Head of caudate nucleus (tissue), 42 donors: ENCODE measurements around the gene RET.
"Not testable (repeated sequence)": the region's sequence is repeated elsewhere in the genome, so short reads cannot be mapped to it uniquely, and the experiment has no call there.

Source experiments
- DNase-seq, 42 donors: peaks; one replicate each; pipeline versions ENCODE4 v3.0.0 to v3.0.0-alpha.2; 2020 to 2021; ENCODE audit warnings: mixed read lengths in 7 of 42
- intact Hi-C: fragments of 100-400 bp; cut with DNase I; formaldehyde crosslinking; loops from one replicate; pipeline ENCODE4 v1.15.0; 2022

RET gene

DNA sequence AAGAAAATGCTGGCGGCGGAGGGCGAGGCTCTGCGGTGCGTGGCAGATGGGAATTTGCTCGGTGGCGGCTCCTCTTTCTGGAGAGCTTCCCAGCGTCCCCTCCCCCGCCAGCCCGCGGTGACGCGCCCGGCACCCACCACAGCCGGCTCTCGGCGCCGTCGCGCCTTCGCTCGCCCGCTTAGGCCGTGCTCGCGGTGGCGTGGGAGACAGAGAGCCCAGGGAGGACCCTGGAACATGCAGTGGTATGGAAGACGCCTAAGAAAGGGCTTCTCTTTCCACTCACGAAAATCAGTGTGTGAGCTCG, 60.8 kb downstream of the RET start:
- peak in 41 of 42 donors; percentile 41 to 93 (median 76) for DNase-seq
- intact Hi-C loops = no loop called here

DNA sequence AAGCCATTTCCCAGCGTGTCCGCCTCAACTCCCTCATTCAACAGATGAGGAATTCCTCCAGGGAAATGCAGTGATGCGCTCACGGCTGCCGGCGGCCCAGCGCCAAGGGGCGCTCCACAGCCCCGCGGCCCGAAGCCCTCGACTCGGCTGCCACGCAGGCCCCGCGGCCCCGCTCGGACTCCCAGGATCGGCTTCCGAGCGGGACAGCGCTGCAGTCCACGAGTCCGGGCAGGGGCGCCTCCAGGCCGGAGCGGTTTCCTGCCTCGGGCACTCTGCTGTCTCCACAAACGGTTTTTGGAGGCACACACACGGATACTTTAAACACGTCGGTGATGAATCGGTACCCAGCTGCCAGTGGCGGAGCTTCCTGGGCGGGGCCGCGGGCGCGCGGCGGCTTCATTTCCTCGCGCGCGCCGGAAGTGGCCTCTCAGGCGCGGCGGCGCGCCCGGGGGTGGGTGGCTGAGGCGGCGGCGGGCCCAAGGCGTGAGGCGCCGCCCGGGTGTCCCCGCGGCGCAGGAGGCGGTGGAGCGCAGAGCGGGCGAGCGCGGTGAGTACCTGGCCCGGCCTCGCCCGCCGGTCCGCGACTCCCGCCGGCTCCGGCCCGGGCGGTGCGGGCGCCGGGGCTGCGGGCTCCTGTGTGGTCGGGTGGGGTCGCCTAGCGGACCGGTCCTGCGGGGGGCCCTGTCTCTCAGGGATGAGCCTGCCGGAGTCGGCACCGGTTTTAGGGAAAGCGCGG, 61.3 kb downstream of the RET start, which contains the start of gene CSGALNACT2:
Gene CSGALNACT2, plus strand, starts transcription at position 425 of the 736 bp plus-strand sequence. CDS start 16,705 bp downstream, outside the sequence.
- peak; percentile 59 to 93 (median 85) for DNase-seq
- intact Hi-C loops = no loop called here

DNA sequence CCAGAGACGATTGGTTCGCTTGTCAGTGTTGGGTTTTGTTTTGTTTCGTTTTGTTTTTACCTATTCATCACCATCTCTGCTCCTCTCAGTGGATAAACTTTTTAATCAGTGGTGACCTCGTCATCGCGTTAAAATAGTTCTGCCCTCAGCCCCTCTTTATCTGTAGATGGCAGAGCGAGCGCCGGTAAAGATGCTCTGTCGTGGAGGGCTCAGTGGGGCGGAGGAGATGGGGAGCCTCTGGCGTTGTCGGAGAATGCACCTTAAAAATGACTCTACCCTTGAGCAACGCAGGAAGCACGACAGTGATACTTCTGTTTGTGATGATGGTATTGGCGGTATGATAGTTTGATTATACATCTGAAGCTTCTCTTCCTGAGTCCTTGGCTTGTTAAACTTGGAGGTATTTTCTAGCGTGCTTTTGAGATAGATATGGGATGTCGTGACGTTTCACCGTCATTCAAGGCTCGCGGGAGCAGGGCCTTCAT, 61.9 kb downstream of the RET start:
- intact Hi-C loops = no loop called here
- DNase-seq = peak in 26 of 42 donors; percentile 21 to 66 (median 40)

DNA sequence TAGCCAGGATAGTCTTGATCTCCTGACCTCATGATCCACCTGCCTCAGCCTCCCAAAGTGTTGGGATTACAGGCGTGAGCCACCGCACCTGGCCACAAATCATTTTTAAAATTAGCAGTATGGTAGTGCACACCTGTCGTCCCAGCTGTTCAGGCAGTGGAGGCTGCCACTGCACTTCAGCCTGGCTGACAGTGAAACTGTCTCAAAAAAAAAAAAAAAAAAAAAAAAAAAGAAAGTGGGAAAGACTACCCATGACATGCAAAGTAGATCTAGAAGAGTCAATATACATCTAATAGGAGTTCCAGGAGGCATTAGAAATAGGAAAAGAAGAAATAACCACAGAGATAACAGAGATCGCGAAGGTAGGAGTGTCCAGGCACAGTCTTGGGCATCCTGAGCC, 64.6 kb downstream of the RET start:
- intact Hi-C loops = no loop called here
- DNase-seq = no peak

DNA sequence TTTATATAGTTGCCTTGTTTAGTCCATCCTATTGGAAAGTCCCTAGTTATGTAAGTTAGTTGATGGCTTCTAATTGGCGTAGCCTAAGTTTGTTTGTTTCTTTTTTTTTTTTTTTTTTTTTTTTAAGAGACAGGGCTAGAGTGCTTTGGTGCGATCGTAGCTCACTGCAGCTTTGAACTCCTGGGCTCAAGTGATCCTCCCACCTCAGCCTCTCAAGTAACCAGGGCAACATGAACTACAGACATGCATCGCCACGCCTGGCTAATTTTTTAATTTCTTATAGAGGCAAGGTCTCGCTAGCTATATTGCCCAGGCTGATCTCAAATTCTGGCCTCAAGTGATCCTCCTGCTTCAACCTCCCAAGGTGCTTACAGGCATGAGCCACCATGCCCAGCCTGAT, 68.4 kb downstream of the RET start:
- intact Hi-C loops = no loop called here
- peak in 1 of 42 donors; percentile 14 for DNase-seq

DNA sequence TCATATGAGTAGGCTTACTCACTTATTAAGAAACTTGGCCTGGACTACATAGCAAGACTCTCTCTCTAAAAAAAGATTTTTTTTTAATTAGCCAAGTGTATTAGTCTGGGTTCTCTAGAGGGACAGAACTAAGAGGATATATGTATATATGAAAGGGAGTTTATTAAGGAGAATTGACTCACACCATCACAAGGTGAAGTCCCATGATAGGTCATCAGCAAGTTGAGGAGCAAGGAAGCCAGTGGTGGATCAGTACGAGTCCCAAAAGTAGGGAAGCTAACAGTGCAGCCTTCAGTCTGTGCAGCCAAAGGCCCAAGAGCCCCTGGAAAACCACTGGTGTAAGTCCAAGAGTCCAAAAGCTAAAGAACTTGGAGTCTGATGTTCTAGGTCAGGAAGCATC, 69.1 kb downstream of the RET start:
- intact Hi-C loops = not testable (repeated sequence)
- peak in 1 of 42 donors; percentile 18 for DNase-seq

DNA sequence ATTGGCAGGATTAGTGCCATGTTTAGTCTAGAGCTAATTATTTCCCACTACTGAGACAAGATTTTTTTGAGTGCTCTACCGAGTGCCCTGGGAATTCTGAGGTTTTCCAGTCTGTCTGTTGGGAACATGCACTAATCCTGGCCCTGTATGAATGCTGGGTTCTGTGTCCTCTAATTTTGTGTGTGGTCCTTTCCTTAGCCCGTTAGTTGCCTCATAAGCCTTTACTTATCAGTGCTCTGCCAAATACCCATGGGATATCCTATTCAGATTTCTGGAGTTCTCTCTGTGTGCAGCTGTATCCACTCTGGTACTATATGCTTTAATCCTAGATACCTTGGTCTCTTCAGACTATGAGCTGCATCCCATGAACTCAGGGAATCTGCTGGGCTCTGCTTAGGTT, 74.5 kb downstream of the RET start:
- intact Hi-C loops = no loop called here
- DNase-seq = no peak

DNA sequence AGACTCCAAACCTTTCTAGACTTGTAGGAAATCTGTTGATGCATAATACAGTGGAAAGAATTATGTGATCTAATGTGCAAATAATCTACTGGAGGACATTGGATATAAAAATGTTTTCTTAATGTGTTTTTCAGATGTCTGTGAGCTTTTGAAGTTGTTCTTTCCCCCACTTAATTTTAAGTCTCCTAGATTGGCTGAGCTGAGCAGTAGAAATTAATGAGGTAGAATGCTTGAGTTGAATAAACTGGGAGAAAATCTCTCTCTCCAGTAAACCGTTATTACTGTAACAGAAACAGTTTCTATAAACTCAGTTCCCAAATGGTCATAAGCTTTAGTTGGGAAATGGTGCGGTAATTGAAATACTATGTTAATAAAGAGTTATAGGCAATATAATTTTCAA, 77.0 kb downstream of the RET start:
- no peak for DNase-seq
- intact Hi-C loops = no loop called here

DNA sequence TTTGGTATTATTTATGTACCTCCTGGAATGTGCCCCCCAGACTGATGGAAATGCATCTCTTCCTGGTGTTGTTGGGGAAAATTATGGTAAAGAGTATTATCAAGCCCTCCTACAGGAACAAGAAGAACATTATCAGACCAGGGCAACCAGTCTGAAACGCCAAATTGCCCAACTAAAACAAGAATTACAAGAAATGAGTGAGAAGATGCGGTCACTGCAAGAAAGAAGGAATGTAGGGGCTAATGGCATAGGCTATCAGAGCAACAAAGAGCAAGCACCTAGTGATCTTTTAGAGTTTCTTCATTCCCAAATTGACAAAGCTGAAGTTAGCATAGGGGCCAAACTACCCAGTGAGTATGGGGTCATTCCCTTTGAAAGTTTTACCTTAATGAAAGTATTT, 78.4 kb downstream of the RET start:
- no peak for DNase-seq
- intact Hi-C loops = no loop called here

DNA sequence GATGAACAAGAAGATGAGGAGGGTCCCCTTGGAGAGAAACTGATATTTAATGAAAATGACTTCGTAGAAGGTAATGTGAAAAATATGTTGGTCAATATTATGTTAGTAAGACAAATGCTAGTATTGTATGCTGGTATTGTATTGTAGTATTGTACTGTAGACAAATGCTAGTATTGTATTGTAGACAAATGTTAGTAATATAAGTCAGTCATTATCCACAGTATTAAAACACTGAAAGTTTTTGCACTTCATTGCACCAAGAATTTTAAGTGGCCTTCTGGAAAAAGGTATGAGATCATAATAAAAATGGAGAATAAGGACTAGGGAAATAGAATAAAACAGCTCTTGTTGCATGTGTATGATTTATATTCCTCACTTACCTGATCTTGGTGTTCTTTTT, 78.9 kb downstream of the RET start:
- intact Hi-C loops = no loop called here
- DNase-seq = no peak

DNA sequence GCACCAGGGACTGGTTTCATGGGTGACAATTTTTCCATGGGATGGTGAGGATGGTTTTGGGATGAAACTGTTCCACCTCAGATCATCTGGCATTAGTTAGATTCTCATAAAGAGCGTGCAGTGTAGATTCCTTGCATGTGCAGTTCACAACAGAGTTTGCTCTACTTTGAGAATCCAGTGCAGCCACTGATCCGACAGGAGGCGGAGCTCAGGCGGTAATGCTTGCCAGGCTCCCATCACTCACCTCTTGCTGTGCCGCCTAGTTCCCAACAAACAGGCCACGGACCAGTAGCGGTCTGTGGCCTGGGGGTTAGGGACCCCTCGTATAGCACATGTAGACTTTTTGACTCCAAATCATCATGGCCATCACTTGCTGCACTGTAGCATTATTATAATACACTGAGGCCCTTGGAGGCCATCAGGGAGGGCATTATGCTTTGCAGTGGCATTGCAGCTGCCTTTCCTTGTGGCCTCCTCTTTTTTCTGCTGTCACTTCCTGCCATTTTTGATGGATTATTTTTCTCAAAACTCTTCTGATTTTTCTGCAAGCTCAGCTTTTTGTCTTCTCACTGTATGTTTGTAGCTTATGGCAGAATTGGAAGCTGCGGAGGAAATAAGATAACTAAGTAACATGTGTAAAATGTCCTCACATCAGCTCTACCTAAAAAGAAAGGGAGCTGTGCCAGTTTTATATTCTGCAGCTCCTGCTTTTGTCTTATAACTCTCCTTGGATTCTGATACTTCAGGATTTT, 79.9 kb downstream of the RET start:
- peak in 18 of 42 donors; percentile 6 to 61 (median 34) for DNase-seq
- intact Hi-C loops = no loop called here

DNA sequence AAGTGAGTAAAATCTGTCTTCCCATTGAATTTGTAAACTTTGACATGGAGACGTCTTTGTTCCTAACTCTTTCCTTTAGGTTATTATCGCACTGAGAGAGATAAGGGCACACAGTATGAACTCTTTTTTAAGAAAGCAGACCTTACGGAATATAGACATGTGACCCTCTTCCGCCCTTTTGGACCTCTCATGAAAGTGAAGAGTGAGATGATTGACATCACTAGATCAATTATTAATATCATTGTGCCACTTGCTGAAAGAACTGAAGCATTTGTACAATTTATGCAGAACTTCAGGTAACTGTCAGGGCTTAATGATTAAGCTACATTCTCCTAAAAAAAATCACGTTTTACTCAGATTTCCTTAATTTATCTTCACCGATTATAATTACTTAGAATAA, 81.8 kb downstream of the RET start:
- intact Hi-C loops = no loop called here
- no peak for DNase-seq

DNA sequence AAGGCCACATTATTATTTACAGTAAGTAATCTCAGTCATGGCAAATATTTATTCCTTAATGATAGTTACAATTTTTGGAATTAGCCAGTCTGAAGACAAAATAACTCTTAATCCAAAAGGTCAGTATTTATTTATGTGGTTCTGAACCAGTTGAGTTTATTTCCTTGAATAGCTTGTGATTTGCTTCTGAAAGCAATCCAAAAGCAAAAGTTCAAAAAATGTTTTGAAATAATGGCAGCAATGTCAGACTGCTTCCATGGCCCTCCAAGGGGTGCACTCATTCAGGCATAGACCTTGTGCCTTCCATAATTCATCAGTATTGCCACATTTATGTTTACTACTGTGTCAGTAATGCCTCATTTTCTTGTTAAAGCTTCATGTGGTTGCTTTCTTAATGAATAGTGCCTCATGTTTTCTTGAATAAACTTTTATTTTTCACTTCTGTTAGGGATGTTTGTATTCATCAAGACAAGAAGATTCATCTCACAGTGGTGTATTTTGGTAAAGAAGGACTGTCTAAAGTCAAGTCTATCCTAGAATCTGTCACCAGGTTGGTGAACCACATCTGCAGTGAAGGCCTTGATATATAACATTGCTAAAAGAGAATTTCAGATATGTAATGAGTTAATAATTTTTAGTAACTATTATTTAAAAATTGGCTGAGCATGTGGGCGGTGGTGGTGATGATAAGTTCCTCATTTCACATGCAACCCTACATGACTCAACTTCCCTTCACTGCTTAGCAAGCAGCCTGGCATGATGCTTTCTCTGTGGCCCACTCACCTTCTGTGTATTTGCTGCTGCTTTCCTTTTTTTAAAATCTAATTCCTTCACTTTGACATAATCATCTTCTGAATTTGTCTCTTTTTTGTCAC, 83.4 kb downstream of the RET start:
- peak in 15 of 42 donors; percentile 14 to 73 (median 38) for DNase-seq
- intact Hi-C loops = no loop called here

DNA sequence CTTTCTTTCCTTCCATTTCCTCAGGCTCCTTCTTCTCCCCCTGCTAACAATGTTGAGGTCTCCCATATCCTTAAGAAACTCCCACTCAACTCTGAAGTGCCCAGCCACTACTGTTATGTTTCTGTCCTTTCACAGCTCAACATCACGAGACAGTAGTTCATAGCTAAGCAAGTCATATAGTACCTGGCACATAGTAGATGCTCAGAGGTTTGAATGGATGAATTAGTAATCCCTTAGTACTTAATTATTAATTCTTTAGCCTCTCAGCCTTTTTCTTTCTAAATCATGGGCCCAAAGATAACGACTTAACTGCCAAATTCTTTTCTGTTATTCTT, 84.0 kb downstream of the RET start:
- intact Hi-C loops = no loop called here
- DNase-seq = no peak

DNA sequence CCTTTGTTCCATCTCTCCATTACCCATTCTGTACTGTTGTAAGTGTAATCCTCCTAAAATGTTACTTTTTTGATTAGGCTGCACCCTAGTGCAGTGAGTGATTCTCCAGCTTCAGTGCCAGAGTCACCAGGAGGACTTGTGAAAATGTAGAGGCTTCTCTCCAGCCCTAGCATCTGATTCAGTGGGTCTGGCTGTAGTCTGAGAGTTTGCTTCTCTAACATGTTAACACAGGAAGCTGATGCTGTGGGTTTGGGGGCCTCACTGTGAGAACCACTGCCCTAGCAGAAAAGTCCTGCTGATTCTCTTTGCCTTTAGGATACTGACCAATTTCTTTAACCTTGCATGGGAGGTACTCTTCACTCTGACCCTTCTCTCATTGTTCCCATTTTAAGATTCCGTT, 85.7 kb downstream of the RET start:
- no peak for DNase-seq
- intact Hi-C loops = no loop called here

DNA sequence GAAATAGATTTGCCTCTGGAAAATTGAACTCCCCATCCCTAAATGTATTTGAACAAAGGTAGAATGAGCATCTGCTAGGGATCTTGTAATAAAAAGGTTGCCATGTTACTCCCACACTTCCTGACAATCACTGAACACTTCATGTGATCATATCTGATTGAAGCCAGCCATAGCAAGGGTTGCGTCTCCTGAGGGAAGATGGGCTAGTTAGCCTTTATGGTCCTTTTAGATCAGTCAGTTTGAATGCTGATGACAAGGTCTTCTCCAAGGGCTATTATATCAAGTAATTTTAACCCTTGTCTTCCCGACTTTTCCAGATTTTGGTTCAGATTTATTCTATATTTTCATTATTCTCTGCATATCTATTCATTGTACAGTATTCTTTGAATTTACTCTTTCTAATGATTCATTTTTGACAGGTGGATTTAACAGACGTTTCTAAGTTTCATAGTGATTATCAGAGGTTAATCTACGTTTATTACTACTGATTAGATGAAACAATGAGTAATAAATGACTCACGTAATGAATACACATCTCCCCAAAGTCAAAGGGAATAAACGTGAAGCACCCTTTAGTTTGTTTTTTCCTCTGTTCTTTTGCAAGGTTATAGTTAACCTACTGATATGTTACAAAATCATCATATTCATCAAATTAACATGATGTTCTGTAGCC, 89.5 kb downstream of the RET start:
- peak in 2 of 42 donors; percentile 22 to 25 for DNase-seq
- intact Hi-C loops = no loop called here

DNA sequence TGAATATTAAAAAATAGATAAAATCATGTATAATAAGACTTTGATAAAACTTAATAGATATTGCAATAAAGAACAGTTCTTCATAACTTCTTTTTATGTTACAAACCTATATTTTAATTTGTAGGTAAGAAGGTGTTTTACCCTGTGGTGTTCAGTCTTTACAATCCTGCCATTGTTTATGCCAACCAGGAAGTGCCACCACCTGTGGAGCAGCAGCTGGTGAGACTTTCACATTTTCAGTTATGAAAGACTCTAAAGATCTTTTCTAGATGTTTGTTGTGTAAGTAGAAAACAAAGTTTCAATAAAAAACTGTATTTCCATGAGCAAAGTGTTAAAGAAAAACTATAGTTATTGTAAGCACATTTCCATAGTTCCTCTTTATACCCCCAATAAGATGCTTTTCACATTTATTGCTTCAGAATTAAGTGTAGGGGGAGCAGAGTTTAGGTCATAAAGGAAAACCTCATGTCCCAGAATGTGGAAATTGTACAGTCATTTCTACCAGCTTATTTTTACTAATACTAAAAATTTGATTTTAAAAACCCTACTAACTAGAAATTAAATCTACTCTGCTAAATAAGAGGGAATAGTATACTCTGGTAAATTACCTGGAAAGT, 90.1 kb downstream of the RET start:
- intact Hi-C loops = no loop called here
- DNase-seq = no peak

DNA sequence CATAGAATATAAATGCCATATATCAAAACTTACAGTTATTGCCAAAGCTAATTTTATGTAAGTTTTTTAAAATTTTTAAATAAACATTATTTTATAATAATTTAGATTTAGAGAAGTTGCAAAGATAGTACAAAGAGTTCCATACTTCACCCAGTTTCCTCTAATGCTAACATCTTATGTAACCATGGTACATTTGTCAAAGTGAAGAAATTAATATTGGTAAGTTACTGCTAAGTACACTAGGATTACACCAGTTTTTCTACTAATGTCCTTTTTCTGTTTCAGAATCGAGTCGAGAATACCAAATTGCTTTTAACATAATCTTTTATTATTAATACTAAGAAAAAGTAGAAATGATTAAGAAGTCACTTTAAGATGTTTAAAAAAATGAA, 90.6 kb downstream of the RET start:
- no peak for DNase-seq
- intact Hi-C loops = no loop called here

DNA sequence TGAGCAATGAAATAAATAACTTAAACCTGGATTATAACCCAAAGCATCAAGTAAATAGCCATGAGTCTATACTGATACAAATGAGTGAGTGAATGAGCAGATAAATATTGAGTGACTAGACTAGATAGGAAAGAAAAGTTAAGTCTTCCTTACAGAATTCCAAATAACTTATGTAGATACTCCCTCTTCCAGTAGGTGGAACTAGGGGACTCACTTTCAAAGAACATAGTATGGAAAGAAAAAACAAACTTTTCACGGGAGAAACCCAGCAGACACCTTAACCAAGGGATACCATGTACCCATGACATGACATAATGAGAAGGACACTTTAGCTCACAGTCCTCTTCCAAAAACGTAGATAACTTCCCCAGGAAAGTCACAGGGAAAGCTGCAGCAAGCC, 93.6 kb downstream of the RET start:
- no peak for DNase-seq
- intact Hi-C loops = no loop called here
